Activated naive CD4-positive, alpha-beta T cell treated with anti-CD3 and anti-CD28 coated beads for 36 hours (primary cell): ENCODE data around the gene CFAP47. TPM values are rescaled to one million over a fixed set of nuclear protein-coding genes. Genes with fewer than 3 reads are reported as not detected.
"Not testable (repeated sequence)": the region's sequence is repeated elsewhere in the genome, so short reads cannot be mapped to it uniquely, and the experiment has no call there.

Source experiments
- CTCF ChIA-PET: fragments of 350-600 bp; sonication (Branson Sonifier 250); formaldehyde crosslinking; loops from one replicate; lab custom pipeline; 2021; ENCODE audit warnings: antibody characterized with exemption; lab: Charles Lee
- DNase-seq: peaks from one replicate; pipeline ENCODE4 v3.0.0-alpha.2; 2020
- H3K27ac Mint-ChIP-seq: one replicate; pipeline ENCODE4 v1.8.0; 2021; ENCODE audit warnings: mild to moderate bottlenecking, mixed read lengths
- H3K27me3 Mint-ChIP-seq: one replicate; pipeline ENCODE4 v1.8.0; 2021; ENCODE audit warnings: low read depth, mixed read lengths
- H3K36me3 Mint-ChIP-seq: one replicate; pipeline ENCODE4 v1.8.0; 2021; ENCODE audit warnings: low read depth, mixed read lengths
- H3K4me1 Mint-ChIP-seq: one replicate; pipeline ENCODE4 v1.8.0; 2021; ENCODE audit warnings: low read depth, mixed read lengths
- H3K4me3 Mint-ChIP-seq: one replicate; pipeline ENCODE4 v1.8.0; 2021; ENCODE audit warnings: mild to moderate bottlenecking, moderate library complexity, mixed read lengths
- H3K9me3 Mint-ChIP-seq: one replicate; pipeline ENCODE4 v1.8.0; 2021; ENCODE audit warnings: mixed read lengths
- intact Hi-C: fragments of 100-400 bp; cut with micrococcal nuclease; formaldehyde crosslinking; loops from one replicate; pipeline ENCODE4 v1.15.1; 2023
- total RNA-seq, 2 experiments: library from RNA; stranded (reverse); gene quantifications; one replicate each; pipeline ENCODE4 v1.2.3, GENCODE V29; 2021

CFAP47 gene
- not detected for total RNA-seq

GRCh38 chrX:35919536-35920309 is at the start of gene CFAP47:
Gene CFAP47, plus strand, starts transcription at chrX:35919734. Its CDS starts 66 bp downstream, at chrX:35919800.
- no peaks in the 10 kb centered on the region for H3K27me3 Mint-ChIP-seq
- no peak within 1 kb of the TSS for H3K27ac Mint-ChIP-seq
- H3K4me3 Mint-ChIP-seq: no peak within 1 kb of the TSS
- H3K9me3 Mint-ChIP-seq: no peaks in the 10 kb centered on the region
- intact Hi-C loops: no loop called here
- no peaks in the 10 kb centered on the region for H3K36me3 Mint-ChIP-seq
- no peak for DNase-seq
- CTCF ChIA-PET: no interaction called here
- H3K4me1 Mint-ChIP-seq: no peaks in the 10 kb centered on the region

- Mint-ChIP-seq H3K4me1 (no peaks in the 10 kb centered on the region), H3K27me3 (no peaks in the 10 kb centered on the region), H3K9me3 (no peaks in the 10 kb centered on the region), H3K4me3 (no peak overlapping the region), H3K27ac (no peak overlapping the region), H3K36me3 (no peaks in the 10 kb centered on the region)
- intact Hi-C loops: no loop called here
- DNase-seq: no peak
- CTCF ChIA-PET: no interaction called here
Measured at GRCh38 chrX:35880601-35881000, 38.9 kb upstream of the CFAP47 start.

GRCh38 chrX:35886135-35886534 is 33.4 kb upstream of the CFAP47 start:
- Mint-ChIP-seq H3K36me3 (no peaks in the 10 kb centered on the region), H3K9me3 (no peaks in the 10 kb centered on the region), H3K27ac (no peak overlapping the region), H3K27me3 (no peaks in the 10 kb centered on the region), H3K4me1 (no peaks in the 10 kb centered on the region), H3K4me3 (no peak overlapping the region)
- no peak for DNase-seq
- intact Hi-C loops: no loop called here
- CTCF ChIA-PET: no interaction called here

GRCh38 chrX:35890699-35891098 is 28.8 kb upstream of the CFAP47 start:
- peak; percentile 11 for DNase-seq
- H3K9me3 Mint-ChIP-seq: no peaks in the 10 kb centered on the region
- no peaks in the 10 kb centered on the region for H3K36me3 Mint-ChIP-seq
- H3K27me3 Mint-ChIP-seq: no peaks in the 10 kb centered on the region
- no peak overlapping the region for H3K4me3 Mint-ChIP-seq
- intact Hi-C loops: loop anchor here (1.0 to 5.0 kb wide), 2 partner anchors 977 to 1017 kb away; no protein-coding TSS in a partner anchor
- no peaks in the 10 kb centered on the region for H3K4me1 Mint-ChIP-seq
- CTCF ChIA-PET: no interaction called here
- no peak overlapping the region for H3K27ac Mint-ChIP-seq

- intact Hi-C loops, H3K4me1 Mint-ChIP-seq, H3K27ac Mint-ChIP-seq, H3K27me3 Mint-ChIP-seq, H3K36me3 Mint-ChIP-seq, H3K9me3 Mint-ChIP-seq, DNase-seq, H3K4me3 Mint-ChIP-seq: not testable (repeated sequence)
- CTCF ChIA-PET: interaction anchor here (0.6 kb wide), 1 partner anchor 18 kb away, joined by 4 read pairs; no protein-coding TSS in a partner anchor
Measured at GRCh38 chrX:35986816-35987215, 67.3 kb downstream of the CFAP47 start.

GRCh38 chrX:36007207-36007606 is 87.7 kb downstream of the CFAP47 start:
- intact Hi-C loops: no loop called here
- Mint-ChIP-seq H3K4me3 (no peak overlapping the region), H3K4me1 (no peaks in the 10 kb centered on the region), H3K9me3 (peaks cover under 1% of the 10 kb centered on the region), H3K27ac (no peak overlapping the region), H3K27me3 (no peaks in the 10 kb centered on the region), H3K36me3 (no peaks in the 10 kb centered on the region)
- CTCF ChIA-PET: no interaction called here
- DNase-seq: no peak

- no peaks in the 10 kb centered on the region for H3K27me3 Mint-ChIP-seq
- no peaks in the 10 kb centered on the region for H3K36me3 Mint-ChIP-seq
- no peak overlapping the region for H3K27ac Mint-ChIP-seq
- CTCF ChIA-PET: no interaction called here
- no peak for DNase-seq
- intact Hi-C loops: no loop called here
- H3K4me3 Mint-ChIP-seq: no peak overlapping the region
- no peaks in the 10 kb centered on the region for H3K4me1 Mint-ChIP-seq
- H3K9me3 Mint-ChIP-seq: peaks cover 3% of the 10 kb centered on the region
Measured at GRCh38 chrX:36019125-36019524, 99.6 kb downstream of the CFAP47 start.

GRCh38 chrX:36035550-36035949 is 116.0 kb downstream of the CFAP47 start:
- H3K36me3 Mint-ChIP-seq: no peaks in the 10 kb centered on the region
- no peak for DNase-seq
- no peaks in the 10 kb centered on the region for H3K27me3 Mint-ChIP-seq
- no peak overlapping the region for H3K4me3 Mint-ChIP-seq
- intact Hi-C loops: no loop called here
- H3K9me3 Mint-ChIP-seq: no peaks in the 10 kb centered on the region
- no peaks in the 10 kb centered on the region for H3K4me1 Mint-ChIP-seq
- CTCF ChIA-PET: no interaction called here
- no peak overlapping the region for H3K27ac Mint-ChIP-seq

GRCh38 chrX:36062778-36063177 is 143.2 kb downstream of the CFAP47 start:
- CTCF ChIA-PET: no interaction called here
- no peaks in the 10 kb centered on the region for H3K4me1 Mint-ChIP-seq
- DNase-seq: no peak
- intact Hi-C loops: no loop called here
- H3K27ac Mint-ChIP-seq: no peak overlapping the region
- no peaks in the 10 kb centered on the region for H3K36me3 Mint-ChIP-seq
- H3K27me3 Mint-ChIP-seq: no peaks in the 10 kb centered on the region
- H3K9me3 Mint-ChIP-seq: peaks cover 4% of the 10 kb centered on the region
- H3K4me3 Mint-ChIP-seq: no peak overlapping the region

- Mint-ChIP-seq H3K4me3 (no peak overlapping the region), H3K27me3 (no peaks in the 10 kb centered on the region), H3K9me3 (peaks cover 2% of the 10 kb centered on the region), H3K36me3 (no peaks in the 10 kb centered on the region), H3K4me1 (no peaks in the 10 kb centered on the region), H3K27ac (no peak overlapping the region)
- DNase-seq: no peak
- intact Hi-C loops: no loop called here
- CTCF ChIA-PET: no interaction called here
Measured at GRCh38 chrX:36071061-36071460, 151.5 kb downstream of the CFAP47 start.

GRCh38 chrX:36075009-36075408 is 155.5 kb downstream of the CFAP47 start:
- H3K27me3 Mint-ChIP-seq, intact Hi-C loops, H3K4me1 Mint-ChIP-seq, DNase-seq, H3K27ac Mint-ChIP-seq, CTCF ChIA-PET, H3K36me3 Mint-ChIP-seq, H3K4me3 Mint-ChIP-seq, H3K9me3 Mint-ChIP-seq: not testable (repeated sequence)

GRCh38 chrX:36083256-36083655 is 163.7 kb downstream of the CFAP47 start:
- CTCF ChIA-PET: no interaction called here
- H3K27me3 Mint-ChIP-seq: no peaks in the 10 kb centered on the region
- H3K36me3 Mint-ChIP-seq: no peaks in the 10 kb centered on the region
- no peaks in the 10 kb centered on the region for H3K4me1 Mint-ChIP-seq
- H3K4me3 Mint-ChIP-seq: no peak overlapping the region
- intact Hi-C loops: no loop called here
- H3K9me3 Mint-ChIP-seq: no peaks in the 10 kb centered on the region
- H3K27ac Mint-ChIP-seq: no peak overlapping the region
- no peak for DNase-seq

GRCh38 chrX:36087366-36087765 is 167.8 kb downstream of the CFAP47 start:
- Mint-ChIP-seq H3K27me3 (no peaks in the 10 kb centered on the region), H3K4me1 (no peaks in the 10 kb centered on the region), H3K27ac (no peak overlapping the region), H3K36me3 (no peaks in the 10 kb centered on the region), H3K4me3 (no peak overlapping the region), H3K9me3 (no peaks in the 10 kb centered on the region)
- intact Hi-C loops: no loop called here
- CTCF ChIA-PET: no interaction called here
- no peak for DNase-seq
